22Rv1 (cell line): Measurements from ENCODE around the gene PIK3R1.

Source experiments
- CTCF ChIP-seq: fragments of 450-650 bp; IDR thresholded peaks from 2 replicates; pipeline ENCODE4 v1.5.1; 2017; ENCODE audit warnings: mild to moderate bottlenecking
- ZFX ChIP-seq: fragments of 450-650 bp; IDR thresholded peaks from 2 replicates; pipeline ENCODE4 v1.6.1; 2017; ENCODE audit warnings: antibody characterized with exemption, borderline replicate concordance

DNA sequence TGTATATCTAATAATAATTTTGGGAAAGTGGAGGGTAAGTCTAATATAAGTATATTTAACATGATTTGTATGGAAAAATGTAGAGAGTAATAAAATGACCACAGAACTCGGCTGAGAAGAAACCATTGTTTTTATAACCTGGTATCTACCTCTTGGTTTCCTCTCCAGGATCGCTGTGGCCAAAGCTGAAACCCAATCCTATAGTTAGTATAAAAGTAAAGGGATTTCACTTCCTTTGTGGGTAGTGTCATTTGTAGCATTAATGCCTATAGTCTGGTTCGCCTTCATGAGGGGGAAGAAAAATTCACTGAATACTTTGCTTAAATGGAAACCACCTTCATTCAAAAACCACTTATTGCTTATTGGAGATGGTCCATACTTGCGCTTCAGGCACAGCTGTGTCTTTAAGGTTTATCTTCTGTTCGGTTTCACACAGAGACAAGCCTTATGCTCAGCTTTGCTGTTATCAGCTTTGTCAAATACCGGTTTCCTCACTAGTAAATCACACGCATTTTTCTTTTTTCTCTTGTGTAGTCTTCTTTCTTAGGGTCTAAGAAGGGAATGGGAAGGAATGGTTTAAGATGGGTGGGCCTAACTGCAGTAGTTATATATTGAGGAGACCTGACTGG lies 12.1 kb downstream of the PIK3R1 start:
- TF ChIP-seq CTCF (no peak), ZFX (no peak)
